Measurements from ENCODE around the gene CENPW.

Gene CENPW

DNA sequence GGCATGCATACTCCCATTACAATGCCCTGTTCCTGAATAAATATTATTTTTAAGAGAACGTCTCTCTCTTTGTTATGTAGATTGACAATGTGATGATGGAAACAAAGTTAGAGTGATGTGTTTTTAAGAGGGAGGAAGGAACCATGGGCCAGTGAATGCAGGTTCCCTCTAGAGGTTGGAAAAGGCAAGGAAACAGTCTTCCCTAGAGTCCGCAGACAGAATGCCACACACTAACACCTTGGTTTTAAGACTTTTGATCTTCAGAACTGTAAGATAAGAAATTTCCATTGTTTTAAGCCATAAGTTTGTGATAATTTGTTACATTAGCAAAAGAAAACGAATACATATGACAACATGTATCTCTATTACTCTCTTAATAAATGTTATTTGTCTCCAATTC lies 4.7 kb upstream of the CENPW start:
- Histone ChIP-seq H3K36me3 (ENCODE audit: control insufficient read depth in 1 of 2, insufficient read depth in 2 of 2, low read length in 2 of 2) (no peaks in the 10 kb centered on the region), H3K27ac (ENCODE audit: low read length) (no peak overlapping the region), H3K4me3 (ENCODE audit: low read depth in 1 of 2, low read length in 2 of 2) (no peak overlapping the region), H3K27me3 (ENCODE audit: low read depth, low read length) (no peaks in the 10 kb centered on the region), H3K9me3 (ENCODE audit: control insufficient read depth in 1 of 2, low read length in 2 of 2) (no peaks in the 10 kb centered on the region), H3K4me1 (ENCODE audit: control insufficient read depth in 1 of 2, insufficient read depth in 2 of 2, low read length in 2 of 2) (no peaks in the 10 kb centered on the region)

DNA sequence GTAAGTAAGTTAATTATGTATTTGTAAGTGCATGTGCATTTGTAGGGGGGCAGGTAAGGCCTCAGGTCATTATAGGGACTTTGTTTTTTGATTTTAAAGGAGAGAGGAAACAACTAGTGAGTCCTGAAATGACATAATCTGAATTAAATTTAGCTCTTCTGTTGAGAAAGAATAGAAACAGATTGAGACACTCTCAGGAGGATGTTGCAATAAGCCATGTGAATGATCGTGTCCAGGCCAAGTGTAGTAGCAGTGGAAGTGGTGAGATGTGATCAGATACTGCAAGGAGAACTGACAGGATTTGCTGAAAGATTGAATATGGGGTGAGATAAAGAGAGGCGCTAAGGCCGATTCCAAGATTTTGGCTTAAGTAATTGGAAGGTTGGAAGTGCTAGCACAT lies 2.6 kb upstream of the CENPW start:
- no peak overlapping the region for H3K27ac ChIP-seq (ENCODE audit: low read length)
- H3K4me1 ChIP-seq (ENCODE audit: control insufficient read depth in 1 of 2, insufficient read depth in 2 of 2, low read length in 2 of 2), result peaks cover 7 to 16% of the 10 kb centered on the region in 2 donors
- no peak overlapping the region for H3K4me3 ChIP-seq (ENCODE audit: low read depth in 1 of 2, low read length in 2 of 2)
- no peaks in the 10 kb centered on the region for H3K9me3 ChIP-seq (ENCODE audit: control insufficient read depth in 1 of 2, low read length in 2 of 2)
- H3K27me3 ChIP-seq (ENCODE audit: low read depth, low read length), result no peaks in the 10 kb centered on the region
- H3K36me3 ChIP-seq (ENCODE audit: control insufficient read depth in 1 of 2, insufficient read depth in 2 of 2, low read length in 2 of 2), result no peaks in the 10 kb centered on the region

DNA sequence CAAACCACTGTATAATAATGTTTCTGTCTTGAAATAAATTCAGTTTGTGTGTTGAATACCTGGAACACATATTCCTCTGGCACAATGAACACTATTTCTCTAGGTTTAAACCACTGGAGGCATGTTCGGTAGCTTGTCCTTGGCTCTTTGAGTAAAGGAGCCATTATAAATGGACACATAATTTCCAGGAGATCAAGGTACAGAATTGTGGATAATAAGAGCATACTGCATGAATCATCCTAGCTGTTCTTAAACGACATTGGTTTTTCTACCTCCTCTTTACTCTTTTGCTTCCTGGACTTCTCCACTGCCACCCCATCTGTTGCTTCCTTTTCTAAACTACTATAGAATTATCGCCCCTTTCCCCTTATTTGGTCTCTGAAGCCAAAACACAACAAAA lies 1.2 kb downstream of the CENPW start:
- Histone ChIP-seq H3K36me3 (ENCODE audit: control insufficient read depth in 1 of 2, insufficient read depth in 2 of 2, low read length in 2 of 2) (no peaks in the 10 kb centered on the region), H3K4me1 (ENCODE audit: control insufficient read depth in 1 of 2, insufficient read depth in 2 of 2, low read length in 2 of 2) (peaks cover 7 to 16% of the 10 kb centered on the region in 2 donors), H3K9me3 (ENCODE audit: control insufficient read depth in 1 of 2, low read length in 2 of 2) (no peaks in the 10 kb centered on the region), H3K27ac (ENCODE audit: low read length) (no peak overlapping the region), H3K4me3 (ENCODE audit: low read depth in 1 of 2, low read length in 2 of 2) (peak overlapping the region; percentile 94 to 95), H3K27me3 (ENCODE audit: low read depth, low read length) (no peaks in the 10 kb centered on the region)

DNA sequence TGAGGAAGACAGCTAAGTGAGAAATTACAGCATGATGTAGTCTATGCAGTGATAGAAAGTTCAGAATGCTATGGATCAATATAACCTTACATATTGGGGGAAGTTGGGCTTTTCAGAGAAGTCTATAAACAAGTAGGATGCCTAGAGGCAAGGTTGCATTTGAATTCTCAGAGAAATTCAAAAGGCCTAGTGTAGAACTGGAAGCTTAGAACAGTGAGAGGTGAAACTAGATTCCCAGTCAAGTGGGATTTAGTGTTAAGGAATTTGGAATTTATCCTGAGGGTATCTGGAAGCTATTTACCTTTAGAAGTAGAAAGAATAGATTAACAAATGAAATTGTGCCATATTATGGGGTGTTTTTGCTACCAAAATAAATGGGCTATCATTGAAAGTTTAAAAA lies 4.3 kb downstream of the CENPW start:
- Histone ChIP-seq H3K36me3 (ENCODE audit: control insufficient read depth in 1 of 2, insufficient read depth in 2 of 2, low read length in 2 of 2) (no peaks in the 10 kb centered on the region), H3K27me3 (ENCODE audit: low read depth, low read length) (no peaks in the 10 kb centered on the region), H3K4me3 (ENCODE audit: low read depth in 1 of 2, low read length in 2 of 2) (no peak overlapping the region), H3K9me3 (ENCODE audit: control insufficient read depth in 1 of 2, low read length in 2 of 2) (no peaks in the 10 kb centered on the region), H3K27ac (ENCODE audit: low read length) (no peak overlapping the region), H3K4me1 (ENCODE audit: control insufficient read depth in 1 of 2, insufficient read depth in 2 of 2, low read length in 2 of 2) (peaks cover 7 to 16% of the 10 kb centered on the region in 2 donors)

DNA sequence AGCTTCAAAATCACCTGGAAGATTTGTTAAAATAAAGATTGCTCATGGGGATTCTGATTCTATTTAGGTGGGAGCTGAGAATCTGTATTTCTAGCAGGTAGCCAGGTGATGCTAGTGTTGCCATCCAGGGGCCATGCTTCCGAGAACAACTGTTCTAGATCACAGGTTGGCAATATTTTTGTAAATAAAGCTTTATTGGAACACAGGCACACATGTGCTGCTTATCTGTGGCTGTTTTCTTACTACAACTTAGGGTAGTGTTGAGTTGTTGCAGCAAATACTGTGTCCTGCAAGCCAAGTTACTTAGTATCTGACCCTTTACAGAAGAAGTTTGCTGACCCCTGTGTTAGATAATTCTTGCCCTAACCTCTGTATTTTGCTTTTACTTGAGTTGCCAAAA lies 12.0 kb downstream of the CENPW start:
- no peak overlapping the region for H3K27ac ChIP-seq (ENCODE audit: low read length)

DNA sequence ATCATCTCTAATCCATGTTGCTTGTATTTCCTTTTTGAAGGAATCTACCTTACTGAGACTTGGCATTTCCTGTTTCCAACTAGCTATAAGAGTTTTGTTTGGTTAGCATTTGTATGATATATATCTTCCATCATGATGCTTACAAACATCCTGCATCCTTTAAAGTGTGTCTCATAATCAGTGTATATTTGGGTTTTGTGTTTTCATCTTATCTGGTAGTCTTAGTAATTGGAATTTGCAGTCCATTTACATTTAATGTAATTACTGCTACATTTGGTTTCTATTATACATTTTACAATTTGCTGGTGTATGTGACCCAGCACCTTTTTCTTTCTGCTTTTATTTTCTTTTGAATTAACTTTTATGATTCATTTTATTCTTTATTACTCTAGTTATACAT lies 12.6 kb downstream of the CENPW start:
- Histone ChIP-seq H3K4me3 (ENCODE audit: low read depth in 1 of 2, low read length in 2 of 2) (no peak overlapping the region), H3K4me1 (ENCODE audit: control insufficient read depth in 1 of 2, insufficient read depth in 2 of 2, low read length in 2 of 2) (no peaks in the 10 kb centered on the region), H3K9me3 (ENCODE audit: control insufficient read depth in 1 of 2, low read length in 2 of 2) (peaks cover 0 to 6% of the 10 kb centered on the region in 2 donors), H3K27ac (ENCODE audit: low read length) (no peak overlapping the region), H3K36me3 (ENCODE audit: control insufficient read depth in 1 of 2, insufficient read depth in 2 of 2, low read length in 2 of 2) (no peaks in the 10 kb centered on the region), H3K27me3 (ENCODE audit: low read depth, low read length) (no peaks in the 10 kb centered on the region)

More for the DNA sequence above, 12.0 kb downstream of the CENPW start:
- Histone ChIP-seq H3K9me3 (ENCODE audit: control insufficient read depth in 1 of 2, low read length in 2 of 2) (peaks cover 0 to under 1% of the 10 kb centered on the region in 2 donors), H3K27me3 (ENCODE audit: low read depth, low read length) (no peaks in the 10 kb centered on the region), H3K4me1 (ENCODE audit: control insufficient read depth in 1 of 2, insufficient read depth in 2 of 2, low read length in 2 of 2) (no peaks in the 10 kb centered on the region), H3K36me3 (ENCODE audit: control insufficient read depth in 1 of 2, insufficient read depth in 2 of 2, low read length in 2 of 2) (no peaks in the 10 kb centered on the region), H3K4me3 (ENCODE audit: low read depth in 1 of 2, low read length in 2 of 2) (no peak overlapping the region)

DNA sequence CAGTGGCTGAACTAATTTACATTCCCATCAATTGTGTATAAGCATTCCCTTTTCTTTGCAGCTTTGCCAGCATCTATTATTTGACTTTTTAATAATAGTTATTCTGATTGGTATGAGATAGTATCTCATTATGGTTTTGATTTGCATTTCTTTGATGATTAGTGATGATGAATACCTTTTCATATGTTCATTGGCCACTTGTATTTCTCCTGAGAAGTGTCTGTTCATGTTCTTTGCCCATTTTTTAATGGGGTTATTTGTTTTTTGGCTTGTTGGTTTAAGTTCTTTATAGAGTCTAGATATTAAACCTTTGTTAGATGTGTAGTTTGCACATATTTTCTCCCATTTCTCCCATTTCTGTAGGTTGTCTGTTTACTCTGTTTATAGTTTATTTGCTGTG lies 16.6 kb downstream of the CENPW start:
- Histone ChIP-seq H3K4me3 (ENCODE audit: low read depth in 1 of 2, low read length in 2 of 2) (no peak overlapping the region), H3K27ac (ENCODE audit: low read length) (no peak overlapping the region), H3K27me3 (ENCODE audit: low read depth, low read length) (no peaks in the 10 kb centered on the region), H3K9me3 (ENCODE audit: control insufficient read depth in 1 of 2, low read length in 2 of 2) (peaks cover 4 to 12% of the 10 kb centered on the region in 2 donors), H3K36me3 (ENCODE audit: control insufficient read depth in 1 of 2, insufficient read depth in 2 of 2, low read length in 2 of 2) (peaks cover 0 to 5% of the 10 kb centered on the region in 2 donors), H3K4me1 (ENCODE audit: control insufficient read depth in 1 of 2, insufficient read depth in 2 of 2, low read length in 2 of 2) (no peaks in the 10 kb centered on the region)

DNA sequence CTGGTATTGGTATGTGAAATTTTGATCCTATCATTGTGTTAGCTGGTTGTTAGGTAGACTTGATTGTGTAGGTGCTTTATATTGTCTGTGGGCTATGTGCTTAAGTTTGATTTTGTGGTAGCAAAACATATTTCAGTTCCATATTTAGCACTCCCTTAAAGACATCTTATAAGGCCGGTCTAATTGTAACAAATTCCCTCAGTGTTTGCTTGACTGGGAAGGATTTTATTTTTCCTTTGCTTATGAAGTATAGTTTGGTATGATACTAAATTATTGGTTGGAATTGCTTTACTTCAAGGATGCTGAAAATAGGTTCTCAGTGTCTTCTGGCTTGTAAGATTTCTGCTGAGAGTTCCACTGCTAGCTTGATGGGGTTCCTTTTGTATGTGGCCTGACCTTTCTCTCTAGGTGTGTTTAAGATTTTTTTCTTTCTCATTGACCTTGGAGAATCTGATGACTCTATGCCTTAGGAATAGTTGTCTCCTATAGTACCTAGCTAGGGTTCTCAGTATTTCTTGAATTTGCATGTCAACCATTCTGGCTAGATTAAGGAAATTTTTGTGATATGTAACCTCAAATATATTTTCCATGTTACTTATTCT lies 20.1 kb downstream of the CENPW start:
- no peaks in the 10 kb centered on the region for H3K4me1 ChIP-seq (ENCODE audit: control insufficient read depth in 1 of 2, insufficient read depth in 2 of 2, low read length in 2 of 2)
- H3K4me3 ChIP-seq (ENCODE audit: low read depth in 1 of 2, low read length in 2 of 2), result no peak overlapping the region
- peaks cover 0 to 5% of the 10 kb centered on the region in 2 donors for H3K36me3 ChIP-seq (ENCODE audit: control insufficient read depth in 1 of 2, insufficient read depth in 2 of 2, low read length in 2 of 2)
- no peaks in the 10 kb centered on the region for H3K27me3 ChIP-seq (ENCODE audit: low read depth, low read length)
- peaks cover 4 to 12% of the 10 kb centered on the region in 2 donors for H3K9me3 ChIP-seq (ENCODE audit: control insufficient read depth in 1 of 2, low read length in 2 of 2)
- no peak overlapping the region for H3K27ac ChIP-seq (ENCODE audit: low read length)

DNA sequence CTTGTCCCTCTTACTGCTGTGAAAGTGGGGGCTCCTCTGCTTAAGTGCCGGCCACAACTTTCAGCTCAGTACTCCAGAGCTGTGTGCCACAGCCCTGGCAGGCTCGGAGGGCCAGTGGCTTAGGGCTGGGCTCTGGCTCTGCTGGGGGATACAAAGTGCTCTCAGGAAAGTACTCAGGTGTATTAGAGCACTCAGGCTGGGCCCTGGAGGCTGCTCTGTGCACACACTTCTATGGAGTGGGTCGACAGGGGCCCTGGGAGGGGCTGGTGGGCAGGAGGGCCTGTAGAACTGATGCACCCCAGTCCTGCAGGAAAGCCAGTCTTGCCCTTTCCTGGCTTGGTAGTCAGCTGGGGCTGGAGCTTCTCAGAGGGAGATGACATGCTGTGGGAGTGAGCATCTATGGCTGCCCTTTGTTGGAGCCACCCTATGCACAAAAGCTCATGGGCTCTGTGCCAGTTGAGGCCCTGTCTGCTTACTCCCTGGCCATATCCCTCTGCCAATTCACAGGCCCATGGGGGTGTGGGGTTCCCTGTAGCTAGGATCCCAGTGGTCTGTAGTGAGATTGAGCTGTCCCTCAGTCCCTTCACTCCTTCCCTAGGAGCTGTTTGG lies 22.0 kb downstream of the CENPW start:
- H3K27me3 ChIP-seq (ENCODE audit: low read depth, low read length), result no peaks in the 10 kb centered on the region
- H3K27ac ChIP-seq (ENCODE audit: low read length), result no peak overlapping the region
- peaks cover 4 to 12% of the 10 kb centered on the region in 2 donors for H3K9me3 ChIP-seq (ENCODE audit: control insufficient read depth in 1 of 2, low read length in 2 of 2)
- H3K36me3 ChIP-seq (ENCODE audit: control insufficient read depth in 1 of 2, insufficient read depth in 2 of 2, low read length in 2 of 2), result peaks cover 0 to 5% of the 10 kb centered on the region in 2 donors
- no peak overlapping the region for H3K4me3 ChIP-seq (ENCODE audit: low read depth in 1 of 2, low read length in 2 of 2)
- no peaks in the 10 kb centered on the region for H3K4me1 ChIP-seq (ENCODE audit: control insufficient read depth in 1 of 2, insufficient read depth in 2 of 2, low read length in 2 of 2)

DNA sequence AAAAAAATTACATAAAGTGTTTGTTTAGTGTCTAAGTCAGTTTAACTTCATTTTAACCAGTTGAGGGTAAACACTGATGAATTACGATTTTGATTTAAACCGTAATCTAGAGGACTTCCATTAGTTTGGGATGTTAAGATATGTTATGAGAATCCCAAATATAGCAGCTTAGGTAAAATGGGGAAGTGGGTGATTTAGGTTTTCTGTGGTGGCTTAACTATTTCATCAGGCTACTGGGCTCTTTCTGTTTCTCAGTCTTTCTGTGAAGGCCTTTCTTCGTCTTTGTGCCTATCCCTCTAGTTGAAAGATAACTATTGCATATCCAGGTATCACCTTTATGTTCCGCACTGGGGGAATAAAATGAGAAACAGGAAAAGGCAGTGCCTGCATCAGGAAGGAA lies 27.9 kb downstream of the CENPW start:
- Histone ChIP-seq H3K4me1 (ENCODE audit: control insufficient read depth in 1 of 2, insufficient read depth in 2 of 2, low read length in 2 of 2) (no peaks in the 10 kb centered on the region), H3K9me3 (ENCODE audit: control insufficient read depth in 1 of 2, low read length in 2 of 2) (no peaks in the 10 kb centered on the region), H3K27me3 (ENCODE audit: low read depth, low read length) (no peaks in the 10 kb centered on the region), H3K4me3 (ENCODE audit: low read depth in 1 of 2, low read length in 2 of 2) (no peak overlapping the region), H3K27ac (ENCODE audit: low read length) (no peak overlapping the region), H3K36me3 (ENCODE audit: control insufficient read depth in 1 of 2, insufficient read depth in 2 of 2, low read length in 2 of 2) (no peaks in the 10 kb centered on the region)

DNA sequence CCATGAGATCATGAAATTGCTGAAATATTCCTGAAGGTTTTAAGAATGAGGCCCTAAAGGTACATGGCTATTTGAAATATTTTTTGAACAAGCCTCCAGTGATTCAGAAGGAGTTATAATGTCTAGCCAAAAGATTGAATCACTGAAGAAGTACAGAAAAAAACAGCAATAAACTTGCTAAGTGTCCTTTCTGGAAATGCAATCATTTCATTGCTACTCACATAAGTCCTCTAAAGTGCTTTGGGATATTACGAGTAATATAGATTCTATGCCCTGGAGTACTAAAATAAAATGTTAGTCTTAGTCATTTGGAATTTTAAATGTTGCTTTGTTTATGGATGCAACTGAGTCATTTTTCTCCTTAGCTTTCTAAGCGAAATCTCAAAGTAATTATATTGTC lies 32.7 kb downstream of the CENPW start:
- H3K36me3 ChIP-seq (ENCODE audit: control insufficient read depth in 1 of 2, insufficient read depth in 2 of 2, low read length in 2 of 2), result no peaks in the 10 kb centered on the region
- H3K4me1 ChIP-seq (ENCODE audit: control insufficient read depth in 1 of 2, insufficient read depth in 2 of 2, low read length in 2 of 2), result no peaks in the 10 kb centered on the region
- H3K27ac ChIP-seq (ENCODE audit: low read length), result no peak overlapping the region
- no peak overlapping the region for H3K4me3 ChIP-seq (ENCODE audit: low read depth in 1 of 2, low read length in 2 of 2)
- no peaks in the 10 kb centered on the region for H3K9me3 ChIP-seq (ENCODE audit: control insufficient read depth in 1 of 2, low read length in 2 of 2)
- no peaks in the 10 kb centered on the region for H3K27me3 ChIP-seq (ENCODE audit: low read depth, low read length)

DNA sequence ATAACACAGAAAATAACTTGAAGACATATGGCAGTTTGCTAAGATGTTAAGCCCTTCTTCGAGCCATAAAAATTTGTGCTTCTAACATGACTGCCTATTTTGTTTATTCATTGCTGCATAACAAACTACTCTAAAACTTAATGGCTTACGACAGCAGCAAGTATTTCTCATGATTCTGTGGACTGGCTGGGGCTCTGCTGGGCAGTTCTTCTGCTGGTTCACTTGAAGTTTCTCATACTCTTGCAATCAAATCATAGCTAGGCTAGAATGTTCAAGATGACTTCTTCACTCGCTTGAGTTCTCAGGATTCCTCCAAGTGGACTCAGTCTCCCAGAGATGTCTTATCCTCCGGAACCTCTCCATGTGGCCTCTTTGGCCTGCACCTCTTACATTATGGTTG lies 33.4 kb downstream of the CENPW start:
- Histone ChIP-seq H3K27ac (ENCODE audit: low read length) (no peak overlapping the region), H3K4me1 (ENCODE audit: control insufficient read depth in 1 of 2, insufficient read depth in 2 of 2, low read length in 2 of 2) (no peaks in the 10 kb centered on the region), H3K9me3 (ENCODE audit: control insufficient read depth in 1 of 2, low read length in 2 of 2) (no peaks in the 10 kb centered on the region), H3K27me3 (ENCODE audit: low read depth, low read length) (no peaks in the 10 kb centered on the region), H3K4me3 (ENCODE audit: low read depth in 1 of 2, low read length in 2 of 2) (no peak overlapping the region), H3K36me3 (ENCODE audit: control insufficient read depth in 1 of 2, insufficient read depth in 2 of 2, low read length in 2 of 2) (no peaks in the 10 kb centered on the region)
